ENCODE data around the gene KRTAP1-3.

The KRTAP1-3 gene

GRCh38 chr17:41024697-41025096 lies 10.0 kb downstream of the KRTAP1-3 start:
- Histone ChIP-seq H3K27me3 (ENCODE audit: insufficient read depth, poor library complexity, severe bottlenecking) (peaks cover 3% of the 10 kb centered on the region), H3K4me3 (replicated peaks; ENCODE audit: insufficient read depth, low read length) (no peak overlapping the region), H3K27ac (replicated peaks) (no peak overlapping the region)
- no peak for TF ChIP-seq CTCF (IDR thresholded peaks at IDR 0.05; ENCODE audit: insufficient read depth, low read length)
- TF ChIP-seq REST (IDR thresholded peaks at IDR 0.05; ENCODE audit: insufficient replicate concordance, low read depth), result no peak
- TF ChIP-seq SPI1 (IDR thresholded peaks at IDR 0.05; ENCODE audit: borderline replicate concordance, low read depth), result no peak
- TF ChIP-seq POLR2AphosphoS5 (IDR thresholded peaks at IDR 0.05; ENCODE audit: low read depth), result no peak
- no peak for TF ChIP-seq GABPA (IDR thresholded peaks at IDR 0.05; ENCODE audit: low read depth)
- DNase-seq (ENCODE audit: low read depth in 1 of 2, low spot score in 1 of 2), result no peak

GRCh38 chr17:41020336-41020735 lies 14.3 kb downstream of the KRTAP1-3 start:
- DNase-seq (ENCODE audit: low read depth in 1 of 2, low spot score in 1 of 2), result no peak
- Histone ChIP-seq H3K4me3 (replicated peaks; ENCODE audit: insufficient read depth, low read length) (no peak overlapping the region), H3K27ac (replicated peaks) (no peak overlapping the region), H3K27me3 (ENCODE audit: insufficient read depth, poor library complexity, severe bottlenecking) (no peaks in the 10 kb centered on the region)
- TF ChIP-seq REST (IDR thresholded peaks at IDR 0.05; ENCODE audit: insufficient replicate concordance, low read depth) (no peak), POLR2AphosphoS5 (IDR thresholded peaks at IDR 0.05; ENCODE audit: low read depth) (no peak)

GRCh38 chr17:41019415-41019814 lies 15.3 kb downstream of the KRTAP1-3 start:
- no peak for DNase-seq (ENCODE audit: low read depth in 1 of 2, low spot score in 1 of 2)
- TF ChIP-seq GABPA (IDR thresholded peaks at IDR 0.05; ENCODE audit: low read depth) (no peak), CTCF (IDR thresholded peaks at IDR 0.05; ENCODE audit: insufficient read depth, low read length) (no peak)
- no peaks in the 10 kb centered on the region for H3K27me3 ChIP-seq (ENCODE audit: insufficient read depth, poor library complexity, severe bottlenecking)
- H3K4me3 ChIP-seq (replicated peaks; ENCODE audit: insufficient read depth, low read length), result no peak overlapping the region
- no peak overlapping the region for H3K27ac ChIP-seq (replicated peaks)

GRCh38 chr17:41018541-41018940 lies 16.1 kb downstream of the KRTAP1-3 start:
- Histone ChIP-seq H3K27ac (replicated peaks) (no peak overlapping the region), H3K27me3 (ENCODE audit: insufficient read depth, poor library complexity, severe bottlenecking) (no peaks in the 10 kb centered on the region), H3K4me3 (replicated peaks; ENCODE audit: insufficient read depth, low read length) (no peak overlapping the region)
- peak in 1 of 2 experiments; percentile 58 for DNase-seq (ENCODE audit: low read depth in 1 of 2, low spot score in 1 of 2)
- TF ChIP-seq REST (IDR thresholded peaks at IDR 0.05; ENCODE audit: insufficient replicate concordance, low read depth), result no peak
- no peak for TF ChIP-seq CTCF (IDR thresholded peaks at IDR 0.05; ENCODE audit: insufficient read depth, low read length)
- TF ChIP-seq SPI1 (IDR thresholded peaks at IDR 0.05; ENCODE audit: borderline replicate concordance, low read depth), result no peak
- no peak for TF ChIP-seq POLR2AphosphoS5 (IDR thresholded peaks at IDR 0.05; ENCODE audit: low read depth)
- no peak for TF ChIP-seq GABPA (IDR thresholded peaks at IDR 0.05; ENCODE audit: low read depth)

All from HL-60 (cell line).